ENCODE data around the gene COQ7.
A peak's percentile ranks its signal among the peaks of the same experiment; 100 is the strongest.

COQ7 gene

DNA sequence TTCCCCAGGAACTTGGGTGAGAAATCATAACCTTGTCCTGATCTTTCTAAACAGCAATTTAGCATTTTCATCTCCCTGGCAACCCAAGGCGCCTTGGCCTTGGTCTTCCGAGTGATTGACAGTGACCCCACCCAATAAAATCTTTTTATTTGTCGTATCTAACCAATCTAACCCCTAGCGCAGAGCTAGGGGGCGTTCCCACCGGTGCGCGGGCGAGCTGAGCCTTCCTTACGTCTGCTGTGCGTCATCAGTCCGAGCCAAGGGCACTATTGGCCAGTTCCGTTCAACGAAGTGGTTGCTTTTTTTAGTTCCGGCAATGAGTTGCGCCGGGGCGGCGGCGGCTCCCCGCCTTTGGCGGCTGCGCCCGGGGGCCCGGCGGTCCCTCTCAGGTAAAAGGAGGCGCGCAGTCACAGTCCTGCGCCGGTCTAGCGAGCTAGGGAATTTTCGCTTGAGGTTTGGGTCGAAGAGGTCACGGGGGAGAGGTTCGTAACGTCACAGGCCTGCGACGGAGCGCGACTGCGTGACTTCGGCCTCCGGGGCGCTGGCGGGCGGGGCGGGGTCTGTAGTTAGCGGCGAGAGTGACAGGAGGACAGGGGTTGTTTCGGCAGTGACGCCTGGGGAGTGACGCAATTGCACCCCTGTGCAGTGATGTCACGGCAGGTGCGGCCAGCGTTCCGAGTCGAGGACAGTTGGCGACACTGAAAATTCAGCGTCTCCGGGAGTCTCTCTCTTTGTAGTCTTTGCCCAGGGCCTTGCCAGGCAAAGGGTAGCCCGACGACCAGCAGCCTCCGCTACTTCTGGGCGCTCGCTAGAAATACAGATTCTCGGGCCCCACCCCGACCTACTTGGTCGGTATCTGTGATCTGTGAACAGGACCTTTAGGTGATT lies at the start of gene COQ7:
TSS of gene COQ7 (plus strand) at position 266 of the 888 bp plus-strand sequence. CDS start at position 317, 51 bp downstream.
- DNase-seq: peak; percentile 97 to 98

GRCh38 chr16:19020689-19021088 lies 46.7 kb upstream of the COQ7 start:
- no peak for DNase-seq

GRCh38 chr16:19021747-19022146 lies 45.7 kb upstream of the COQ7 start:
- no peak for DNase-seq

GRCh38 chr16:19027416-19027815 lies 40.0 kb upstream of the COQ7 start:
- no peak for DNase-seq

DNA sequence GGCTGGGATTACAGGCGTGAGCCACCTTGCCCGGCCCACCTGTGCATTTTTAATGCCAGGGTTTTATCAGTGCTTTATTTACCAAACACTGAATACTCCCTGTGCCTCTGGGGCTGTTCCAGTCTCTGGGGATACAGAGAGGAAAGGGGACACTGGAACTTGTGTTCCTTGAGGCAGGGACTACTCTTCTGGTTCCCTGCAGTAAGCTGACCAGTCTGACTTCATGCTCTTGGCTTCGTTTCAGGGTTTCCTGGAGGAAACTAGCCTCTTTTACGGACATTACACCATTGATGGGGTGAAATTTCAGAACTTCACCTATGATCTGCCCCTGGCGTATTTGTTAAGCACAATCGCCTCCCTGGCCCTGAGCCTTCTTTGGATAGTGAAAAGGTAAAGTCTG lies 37.4 kb upstream of the COQ7 start:
- no peak for DNase-seq

DNA sequence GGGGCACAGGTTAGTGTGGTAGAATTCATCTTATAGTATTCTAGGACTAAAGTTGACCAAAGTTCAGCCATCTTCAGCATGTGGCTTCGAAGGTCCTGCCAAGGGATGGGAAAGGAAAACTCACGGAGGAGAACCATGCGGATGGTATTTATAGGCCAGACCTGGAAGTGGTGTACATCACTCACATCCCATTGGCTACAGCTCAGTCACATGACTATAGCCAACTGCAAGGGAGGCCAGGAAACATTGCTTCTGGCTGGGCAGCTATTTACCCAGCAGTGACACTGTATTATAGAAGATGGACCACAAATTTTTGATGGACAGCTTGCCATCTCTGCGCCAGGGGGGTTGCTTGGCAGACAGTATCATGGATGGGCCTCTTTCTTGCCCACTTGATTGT lies 35.7 kb upstream of the COQ7 start:
- no peak for DNase-seq

GRCh38 chr16:19033761-19034160 lies 33.7 kb upstream of the COQ7 start:
- DNase-seq: no peak

- no peak for DNase-seq
Measured at GRCh38 chr16:19040400-19040799, 27.0 kb upstream of the COQ7 start.

- DNase-seq: no peak
Measured at GRCh38 chr16:19044769-19045168, 22.6 kb upstream of the COQ7 start.

GRCh38 chr16:19046062-19046461 lies 21.4 kb upstream of the COQ7 start:
- DNase-seq: no peak

DNA sequence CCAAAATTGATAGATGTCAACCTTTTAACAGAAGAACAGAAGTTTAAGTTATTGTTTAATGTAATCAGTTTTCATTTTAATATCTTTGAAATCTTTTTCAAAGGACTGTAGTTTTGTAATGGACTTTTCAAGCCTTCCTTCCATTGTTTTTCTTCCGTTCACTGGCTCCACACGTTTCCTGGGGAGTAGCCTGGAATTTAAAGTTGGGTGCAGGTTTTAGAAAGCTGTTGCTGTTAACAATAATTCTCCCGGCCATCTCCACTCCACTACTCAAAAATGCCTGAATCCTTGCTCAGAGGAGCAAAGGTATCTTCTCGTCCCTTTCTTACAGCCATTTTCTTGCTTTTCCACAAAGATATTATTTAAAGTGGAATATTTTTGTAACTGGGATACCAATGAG lies 4.7 kb upstream of the COQ7 start:
- DNase-seq: no peak

DNA sequence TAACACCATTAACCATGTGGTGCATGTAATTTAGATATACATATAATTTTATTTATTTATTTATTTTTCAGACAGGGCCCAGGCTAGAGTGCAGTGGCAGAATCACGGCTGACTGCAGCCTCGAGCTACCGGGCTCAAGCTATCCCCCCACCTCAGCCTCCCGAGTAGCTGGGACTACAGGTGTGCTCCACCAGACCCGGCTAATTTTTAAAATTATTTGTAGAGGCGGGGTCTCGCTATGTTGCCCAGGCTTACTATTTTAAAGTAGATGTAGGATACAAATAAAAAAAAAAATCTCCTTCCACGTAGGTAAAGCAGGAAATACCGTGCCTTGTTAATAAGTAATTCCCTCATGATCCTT lies 446 bp upstream of the COQ7 start:
- DNase-seq: no peak

GRCh38 chr16:19068237-19068815 lies 912 bp downstream of the COQ7 start:
- DNase-seq: peak in 1 of 2 experiments; percentile 5

GRCh38 chr16:19071811-19072777 lies 4.7 kb downstream of the COQ7 start:
- peak; percentile 32 to 47 for DNase-seq

GRCh38 chr16:19073344-19073743 lies 5.9 kb downstream of the COQ7 start:
- DNase-seq: no peak

GRCh38 chr16:19073863-19074262 lies 6.4 kb downstream of the COQ7 start:
- DNase-seq: no peak

DNA sequence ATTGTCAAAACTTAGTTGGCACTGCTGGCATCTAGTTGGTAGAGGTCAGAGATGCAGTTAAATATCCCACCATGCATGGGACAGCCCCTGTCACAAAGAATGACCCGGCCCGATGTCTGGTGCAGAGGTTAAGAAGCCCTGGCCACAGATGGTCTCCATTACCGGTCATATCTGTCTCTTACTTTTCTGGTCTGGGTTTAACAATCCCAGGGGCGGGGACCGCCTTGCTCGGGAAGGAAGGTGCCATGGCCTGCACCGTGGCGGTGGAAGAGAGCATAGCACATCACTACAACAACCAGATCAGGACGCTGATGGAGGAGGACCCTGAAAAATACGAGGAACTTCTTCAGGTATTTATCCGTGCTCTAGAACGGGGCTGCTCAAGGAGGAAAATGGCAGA lies 8.1 kb downstream of the COQ7 start:
- DNase-seq: no peak

GRCh38 chr16:19077879-19078278 lies 10.5 kb downstream of the COQ7 start:
- no peak for DNase-seq

DNA sequence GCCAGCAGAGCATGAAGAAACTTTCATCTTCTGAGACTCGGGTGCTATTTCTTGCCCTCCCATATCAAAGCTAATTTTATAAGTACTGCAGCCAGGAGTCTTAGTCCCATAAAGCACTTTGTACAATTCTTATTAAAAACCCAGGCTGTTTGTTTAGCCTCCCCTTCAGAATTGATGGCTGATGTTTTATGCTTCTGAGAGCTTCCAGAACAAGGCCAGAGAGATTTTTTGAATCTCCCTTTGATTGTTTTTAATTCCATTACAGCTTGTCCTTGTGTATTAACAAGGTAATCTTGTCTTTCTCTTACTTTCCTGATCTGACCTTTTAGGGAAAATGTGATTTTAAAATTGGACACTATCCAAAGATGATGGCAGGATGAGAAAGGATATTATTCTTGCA lies 16.3 kb downstream of the COQ7 start:
- no peak for DNase-seq

DNA sequence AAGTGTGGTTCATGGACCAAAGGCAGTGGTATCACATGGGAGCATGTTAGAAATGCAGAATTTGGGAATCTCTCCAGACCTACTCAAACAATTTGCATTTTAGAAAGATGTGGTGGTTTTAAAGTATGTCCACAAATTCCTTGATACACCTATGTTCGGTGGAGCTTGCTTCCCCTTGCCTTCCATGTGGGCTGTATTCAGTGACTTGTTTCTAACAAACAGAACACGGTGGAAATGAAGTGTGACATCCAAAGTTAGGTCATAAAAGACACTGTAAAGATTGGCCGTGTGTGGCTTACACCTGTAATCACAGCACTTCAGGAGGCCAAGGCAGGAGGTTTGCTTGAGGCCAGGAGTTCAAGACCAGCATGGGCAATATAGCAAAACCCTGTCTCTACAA lies 16.7 kb downstream of the COQ7 start:
- DNase-seq: no peak

- DNase-seq: no peak
Measured at GRCh38 chr16:19084879-19085278, 17.5 kb downstream of the COQ7 start.

DNA sequence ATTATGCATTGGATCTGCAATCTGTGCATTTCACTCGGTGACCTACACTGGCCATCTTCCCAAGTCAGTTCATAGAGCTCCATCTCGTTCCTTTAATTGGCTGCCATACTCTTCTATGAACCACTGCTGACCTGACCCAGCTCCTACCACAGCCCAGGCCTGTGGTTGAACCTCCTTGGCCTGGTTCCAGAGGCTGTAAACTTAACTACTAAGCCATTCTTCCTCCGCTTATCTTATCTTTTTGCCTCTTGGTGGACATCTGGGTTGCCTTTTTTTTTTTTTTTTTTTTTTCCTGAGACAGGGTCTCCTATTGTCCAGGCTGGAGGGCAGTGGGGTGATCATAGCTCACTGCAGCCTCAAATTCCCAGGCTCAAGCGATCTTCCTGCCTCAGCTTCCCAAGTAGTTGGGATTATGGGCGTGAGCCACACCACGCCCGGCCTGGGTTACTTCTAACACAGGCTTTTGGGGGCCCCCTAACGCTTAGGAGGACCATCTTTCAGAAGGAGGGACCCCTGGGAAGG lies 18.3 kb downstream of the COQ7 start:
- DNase-seq: no peak

Data from stimulated activated CD4-positive, alpha-beta T cell treated with anti-CD3 and anti-CD28 coated beads, Interleukin-4, amount 100 ng/mL, for 4 hours (primary cell).